MM.1S (cell line): Measurements from ENCODE around the gene FAU.
A peak's percentile ranks its signal among the peaks of the same experiment; 100 is the strongest.

Experiments
- DNase-seq: peaks from one replicate; pipeline ENCODE4 v3.0.0-alpha.2; 2015
- H2AFZ ChIP-seq: fragments of 300-600 bp; sonication (generic); 2 replicates; pipeline ENCODE4 v1.6.0; 2016; ENCODE audit warnings: antibody characterized with exemption, low read length
- H3F3A ChIP-seq: fragments of 300-600 bp; sonication (generic); 2 replicates; pipeline ENCODE4 v1.6.1; 2016; ENCODE audit warnings: mild to moderate bottlenecking, antibody characterized with exemption, low read length, moderate library complexity, mixed read lengths; ENCODE audit not compliant: insufficient read depth
- H3K27ac ChIP-seq: fragments of 300-600 bp; sonication (generic); 2 replicates; pipeline ENCODE4 v1.5.1; 2016; ENCODE audit warnings: mild to moderate bottlenecking, low read length
- H3K27me3 ChIP-seq: fragments of 300-600 bp; sonication (generic); replicated peaks from 2 replicates; pipeline ENCODE4 v1.6.0; 2016; ENCODE audit warnings: low read length; ENCODE audit not compliant: insufficient read depth
- H3K36me3 ChIP-seq: fragments of 300-600 bp; sonication (generic); replicated peaks from 2 replicates; pipeline ENCODE4 v1.6.1; 2016; ENCODE audit warnings: mild to moderate bottlenecking, low read length, mixed read lengths; ENCODE audit not compliant: insufficient read depth
- H3K4me1 ChIP-seq: fragments of 300-600 bp; sonication (generic); 2 replicates; pipeline ENCODE4 v1.6.1; 2016; ENCODE audit warnings: low read length, mixed read lengths
- H3K4me2 ChIP-seq: fragments of 300-600 bp; sonication (generic); 2 replicates; pipeline ENCODE4 v1.6.0; 2016; ENCODE audit warnings: low read depth, low read length
- H3K4me3 ChIP-seq: fragments of 300-600 bp; sonication (generic); 2 replicates; pipeline ENCODE4 v1.5.1; 2016; ENCODE audit warnings: low read length, mixed read lengths
- H3K79me2 ChIP-seq: fragments of 300-600 bp; sonication (generic); 2 replicates; pipeline ENCODE4 v1.6.1; 2016; ENCODE audit warnings: mixed run types, low read length, mixed read lengths
- H3K9ac ChIP-seq: fragments of 300-600 bp; sonication (generic); 2 replicates; pipeline ENCODE4 v1.6.1; 2016; ENCODE audit warnings: low read length, mixed read lengths
- H3K9me2 ChIP-seq: fragments of 300-600 bp; sonication (generic); replicated peaks from 2 replicates; pipeline ENCODE4 v1.6.1; 2016; ENCODE audit warnings: mild to moderate bottlenecking, low read length, mixed read lengths; ENCODE audit not compliant: insufficient read depth
- H3K9me3 ChIP-seq: fragments of 300-600 bp; sonication (generic); replicated peaks from 2 replicates; pipeline ENCODE4 v1.6.1; 2016; ENCODE audit warnings: mild to moderate bottlenecking, low read length, mixed read lengths; ENCODE audit not compliant: insufficient read depth
- H4K20me1 ChIP-seq: fragments of 300-600 bp; sonication (generic); 2 replicates; pipeline ENCODE4 v1.6.1; 2016; ENCODE audit warnings: mild to moderate bottlenecking, low read length, moderate library complexity, mixed read lengths; ENCODE audit not compliant: insufficient read depth
- EZH2 ChIP-seq: fragments of 300-600 bp; sonication (generic); optimal IDR thresholded peaks from 2 replicates; pipeline ENCODE3; 2017; ENCODE audit warnings: low read depth, mild to moderate bottlenecking, antibody characterized with exemption, low read length, mixed read lengths
- EZH2phosphoT487 ChIP-seq: fragments of 300-600 bp; sonication (generic); IDR thresholded peaks from 2 replicates; pipeline ENCODE4 v1.6.1; 2018; ENCODE audit warnings: antibody characterized with exemption, low read length
- TF ChIP-seq, protein P1 (sequence below): fragments of 300-600 bp; sonication (generic); IDR thresholded peaks from 2 replicates; pipeline ENCODE4 v1.5.1; 2016; ENCODE audit warnings: antibody characterized with exemption, low read length, mixed read lengths

The FAU gene

GRCh38 chr11:65095427-65095826, 26.5 kb downstream of the FAU start:
- Histone ChIP-seq H3K9me2 (no peaks in the 10 kb centered on the region), H3K36me3 (no peaks in the 10 kb centered on the region), H3K4me1 (peaks cover 15% of the 10 kb centered on the region), H3K4me2 (peak overlapping the region; percentile 60), H3K4me3 (peak overlapping the region; percentile 84), H3K9me3 (no peaks in the 10 kb centered on the region), H3F3A (peaks cover 16% of the 10 kb centered on the region), H3K79me2 (peaks cover 35% of the 10 kb centered on the region), H3K27me3 (no peaks in the 10 kb centered on the region), H4K20me1 (no peaks in the 10 kb centered on the region), H3K9ac (peak overlapping the region; percentile 89), H3K27ac (peak overlapping the region; percentile 91; the same call in 1 of the 2 replicates), H2AFZ (peak overlapping the region; percentile 90)
- DNase-seq: no peak
- TF ChIP-seq, protein P1, sequence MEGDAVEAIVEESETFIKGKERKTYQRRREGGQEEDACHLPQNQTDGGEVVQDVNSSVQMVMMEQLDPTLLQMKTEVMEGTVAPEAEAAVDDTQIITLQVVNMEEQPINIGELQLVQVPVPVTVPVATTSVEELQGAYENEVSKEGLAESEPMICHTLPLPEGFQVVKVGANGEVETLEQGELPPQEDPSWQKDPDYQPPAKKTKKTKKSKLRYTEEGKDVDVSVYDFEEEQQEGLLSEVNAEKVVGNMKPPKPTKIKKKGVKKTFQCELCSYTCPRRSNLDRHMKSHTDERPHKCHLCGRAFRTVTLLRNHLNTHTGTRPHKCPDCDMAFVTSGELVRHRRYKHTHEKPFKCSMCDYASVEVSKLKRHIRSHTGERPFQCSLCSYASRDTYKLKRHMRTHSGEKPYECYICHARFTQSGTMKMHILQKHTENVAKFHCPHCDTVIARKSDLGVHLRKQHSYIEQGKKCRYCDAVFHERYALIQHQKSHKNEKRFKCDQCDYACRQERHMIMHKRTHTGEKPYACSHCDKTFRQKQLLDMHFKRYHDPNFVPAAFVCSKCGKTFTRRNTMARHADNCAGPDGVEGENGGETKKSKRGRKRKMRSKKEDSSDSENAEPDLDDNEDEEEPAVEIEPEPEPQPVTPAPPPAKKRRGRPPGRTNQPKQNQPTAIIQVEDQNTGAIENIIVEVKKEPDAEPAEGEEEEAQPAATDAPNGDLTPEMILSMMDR: no peak
- TF ChIP-seq EZH2phosphoT487 (no peak), EZH2 (no peak)

DNA sequence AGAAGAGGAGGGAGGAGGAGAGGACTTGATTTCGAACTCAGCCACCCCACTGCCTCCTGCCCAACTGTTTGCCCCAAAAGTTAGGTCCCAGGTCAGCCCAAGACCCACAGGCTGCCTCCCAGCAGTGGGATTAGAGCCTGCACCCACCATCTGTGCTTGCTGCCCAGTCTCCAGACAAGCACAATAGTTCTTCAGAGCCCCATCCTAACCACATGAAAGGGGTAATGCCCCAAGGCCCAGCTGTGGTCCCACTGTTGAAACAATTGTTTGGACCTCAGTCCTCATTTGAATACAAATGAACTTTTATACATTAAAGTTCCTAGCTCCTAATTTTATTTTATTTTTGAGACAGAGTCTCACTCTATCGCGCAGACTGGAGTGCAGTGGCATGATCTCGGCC, 31.3 kb downstream of the FAU start:
- Histone ChIP-seq H3K36me3 (no peaks in the 10 kb centered on the region; the same call in 1 of the 2 replicates), H3K9ac (peak overlapping the region; percentile 32; the same call in 1 of the 2 replicates), H3K9me2 (no peaks in the 10 kb centered on the region), H3F3A (peaks cover 53% of the 10 kb centered on the region), H3K9me3 (no peaks in the 10 kb centered on the region), H4K20me1 (no peaks in the 10 kb centered on the region), H3K27me3 (no peaks in the 10 kb centered on the region), H3K4me2 (peak overlapping the region; percentile 39; the same call in 1 of the 2 replicates), H3K79me2 (peaks cover 24% of the 10 kb centered on the region), H2AFZ (no peak overlapping the region), H3K27ac (peak overlapping the region; percentile 87), H3K4me1 (peaks cover 42% of the 10 kb centered on the region), H3K4me3 (no peak overlapping the region)
- TF ChIP-seq EZH2phosphoT487 (no peak), EZH2 (no peak)
- TF ChIP-seq, protein P1: no peak
- peak; percentile 82 for DNase-seq

DNA sequence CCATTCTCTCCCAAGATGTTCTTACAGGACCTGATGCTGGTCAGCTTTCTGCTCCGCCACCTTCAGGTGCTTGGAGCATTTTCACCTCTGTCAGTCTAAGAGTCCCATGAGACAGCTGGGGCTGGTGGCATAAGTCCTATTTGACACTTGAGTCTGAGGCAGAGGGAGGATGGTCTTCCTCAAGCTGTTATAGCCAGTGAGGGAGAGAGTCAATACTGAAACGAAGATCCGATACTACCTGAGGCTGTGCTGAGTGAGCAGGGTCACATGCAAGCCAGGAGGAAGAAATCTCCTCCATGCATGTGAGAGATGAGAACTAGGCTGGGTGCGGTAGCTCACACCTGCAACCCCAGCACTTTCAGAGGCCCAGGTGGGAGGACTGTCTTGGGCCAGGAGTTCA, 32.3 kb downstream of the FAU start:
- Histone ChIP-seq H4K20me1 (no peaks in the 10 kb centered on the region), H3K27me3 (no peaks in the 10 kb centered on the region), H3K9me3 (no peaks in the 10 kb centered on the region), H3K36me3 (no peaks in the 10 kb centered on the region; the same call in 1 of the 2 replicates), H3K27ac (peak overlapping the region; percentile 87), H3F3A (peaks cover 48% of the 10 kb centered on the region), H3K9ac (peak overlapping the region; percentile 43), H2AFZ (no peak overlapping the region), H3K4me2 (peak overlapping the region; percentile 79), H3K79me2 (peaks cover 34% of the 10 kb centered on the region), H3K9me2 (no peaks in the 10 kb centered on the region), H3K4me3 (peak overlapping the region; percentile 30; the same call in 1 of the 2 replicates), H3K4me1 (peaks cover 52% of the 10 kb centered on the region)
- no peak for TF ChIP-seq EZH2
- TF ChIP-seq, protein P1: peak; percentile 51
- DNase-seq: peak; percentile 97
